ENCODE results near the gene SGO2.
"Not testable (repeated sequence)": the region's sequence is repeated elsewhere in the genome, so short reads cannot be mapped to it uniquely, and the experiment has no call there.

Gene SGO2

GRCh38 chr2:200596774-200597570 lies 71.0 kb downstream of the SGO2 start:
- no peak for DNase-seq (ENCODE audit: low read depth)

- no peak for DNase-seq (ENCODE audit: low read depth)
Measured at GRCh38 chr2:200599206-200599605, 73.2 kb downstream of the SGO2 start.

- no peak for DNase-seq (ENCODE audit: low read depth)
Measured at GRCh38 chr2:200600549-200601225, 74.7 kb downstream of the SGO2 start.

- no peak for DNase-seq (ENCODE audit: low read depth)
Measured at GRCh38 chr2:200602584-200602983, 76.6 kb downstream of the SGO2 start.

GRCh38 chr2:200603972-200604371 lies 78.0 kb downstream of the SGO2 start:
- DNase-seq (ENCODE audit: low read depth), result no peak

GRCh38 chr2:200604571-200605255 lies 78.7 kb downstream of the SGO2 start:
- DNase-seq (ENCODE audit: low read depth), result no peak

GRCh38 chr2:200608341-200609027 lies 82.5 kb downstream of the SGO2 start:
- DNase-seq (ENCODE audit: low read depth), result no peak

- peak; percentile 72 for DNase-seq (ENCODE audit: low read depth)
Measured at GRCh38 chr2:200609028-200609614, 83.1 kb downstream of the SGO2 start.

GRCh38 chr2:200610217-200610616 lies 84.2 kb downstream of the SGO2 start:
- DNase-seq (ENCODE audit: low read depth), result not testable (repeated sequence)

GRCh38 chr2:200613692-200614091 lies 87.7 kb downstream of the SGO2 start:
- DNase-seq (ENCODE audit: low read depth), result no peak

GRCh38 chr2:200614249-200614648 lies 88.2 kb downstream of the SGO2 start:
- no peak for DNase-seq (ENCODE audit: low read depth)

- no peak for DNase-seq (ENCODE audit: low read depth)
Measured at GRCh38 chr2:200615247-200615646, 89.2 kb downstream of the SGO2 start.

GRCh38 chr2:200616193-200616592 lies 90.2 kb downstream of the SGO2 start:
- DNase-seq (ENCODE audit: low read depth), result no peak

- DNase-seq (ENCODE audit: low read depth), result no peak
Measured at GRCh38 chr2:200616656-200617055, 90.6 kb downstream of the SGO2 start.

GRCh38 chr2:200617156-200618053 lies 91.4 kb downstream of the SGO2 start:
- no peak for DNase-seq (ENCODE audit: low read depth)

- DNase-seq (ENCODE audit: low read depth), result no peak
Measured at GRCh38 chr2:200618054-200618419, 92.0 kb downstream of the SGO2 start.

- DNase-seq (ENCODE audit: low read depth), result peak; percentile 56
Measured at GRCh38 chr2:200618590-200619021, 92.6 kb downstream of the SGO2 start.

GRCh38 chr2:200619279-200619678 lies 93.3 kb downstream of the SGO2 start:
- DNase-seq (ENCODE audit: low read depth), result no peak

GRCh38 chr2:200620606-200621390 lies 94.8 kb downstream of the SGO2 start:
- no peak for DNase-seq (ENCODE audit: low read depth)

- DNase-seq (ENCODE audit: low read depth), result no peak
Measured at GRCh38 chr2:200622106-200622505, 96.1 kb downstream of the SGO2 start.

All from non-pigmented ciliary epithelial cell (primary cell).